Smooth muscle cell (in vitro differentiated cells): ENCODE measurements around the gene NPLOC4. TPM values are rescaled to one million over a fixed set of nuclear protein-coding genes. Genes with fewer than 3 reads are reported as not detected.

Source experiments
- DNase-seq: peaks from one replicate; lab custom pipeline; 2025; ENCODE audit not compliant: unreplicated experiment; lab: John Stamatoyannopoulos, UW
- H2AFZ ChIP-seq: fragments of 200-600 bp; sonication (generic); 2 replicates; pipeline ENCODE4 v1.6.0; 2016; ENCODE audit warnings: antibody characterized with exemption, low read depth, mild to moderate bottlenecking
- H3F3A ChIP-seq: fragments of 200-600 bp; sonication (generic); 2 replicates; pipeline ENCODE4 v1.6.0; 2017; ENCODE audit warnings: antibody characterized with exemption, low read depth
- H3K27ac ChIP-seq: fragments of 200-600 bp; sonication (generic); 2 replicates; pipeline ENCODE4 v1.5.1; 2016; ENCODE audit warnings: low read depth, mild to moderate bottlenecking
- H3K27me3 ChIP-seq: fragments of 200-600 bp; sonication (generic); 2 replicates; pipeline ENCODE4 v1.6.1; 2016; ENCODE audit warnings: low read depth, mild to moderate bottlenecking
- H3K36me3 ChIP-seq: fragments of 200-600 bp; sonication (generic); 2 replicates; pipeline ENCODE4 v1.5.1; 2016; ENCODE audit warnings: low read depth
- H3K4me1 ChIP-seq: fragments of 200-600 bp; sonication (generic); 2 replicates; pipeline ENCODE4 v1.5.1; 2016; ENCODE audit warnings: low read depth
- H3K4me2 ChIP-seq: fragments of 200-600 bp; sonication (generic); 2 replicates; pipeline ENCODE4 v1.6.0; 2016; ENCODE audit warnings: mild to moderate bottlenecking
- H3K4me3 ChIP-seq: fragments of 200-600 bp; sonication (generic); 2 replicates; pipeline ENCODE4 v1.5.1; 2016; ENCODE audit warnings: mild to moderate bottlenecking
- H3K79me2 ChIP-seq: fragments of 200-600 bp; sonication (generic); 2 replicates; pipeline ENCODE4 v1.6.0; 2016; ENCODE audit warnings: low read depth, mild to moderate bottlenecking
- H3K9ac ChIP-seq: fragments of 200-600 bp; sonication (generic); 2 replicates; pipeline ENCODE4 v1.6.0; 2016; ENCODE audit warnings: low read depth
- H3K9me3 ChIP-seq: fragments of 200-600 bp; sonication (generic); replicated peaks from 2 replicates; pipeline ENCODE4 v1.5.1; 2016; ENCODE audit warnings: low read depth
- H4K20me1 ChIP-seq: fragments of 200-600 bp; sonication (generic); 2 replicates; pipeline ENCODE4 v1.6.0; 2016; ENCODE audit warnings: low read depth
- WGBS: methylation state at CpG from one replicate; pipeline ENCODE4 v1.1.7; 2016; ENCODE audit warnings: low lambda C conversion rate; 5-methylcytosine and 5-hydroxymethylcytosine counted together
- polyA plus RNA-seq: library from polyadenylated mRNA; unstranded; fragments of >200 nt; fragmentation: Nextera tagmentation; extraction: Ambion mirVana; gene quantifications from 2 replicates; pipeline ENCODE4 v1.2.1, GENCODE V29; 2016
- total RNA-seq: library from RNA; depleted of rRNA; stranded (reverse); fragments of >200 nt; gene quantifications from 2 replicates; pipeline ENCODE4 v1.2.3, GENCODE V29; 2014
- TF ChIP-seq, protein P1 (sequence below): fragments of 200-600 bp; sonication (generic); IDR thresholded peaks from 2 replicates; pipeline ENCODE4 v1.5.1; 2017; ENCODE audit warnings: borderline replicate concordance, mild to moderate bottlenecking, antibody characterized with exemption; ENCODE audit not compliant: insufficient read depth, poor library complexity, severe bottlenecking

The NPLOC4 gene
- total and polyA plus RNA-seq, 2 experiments from 2014 or later, result 58.1 to 60.9 TPM

DNA sequence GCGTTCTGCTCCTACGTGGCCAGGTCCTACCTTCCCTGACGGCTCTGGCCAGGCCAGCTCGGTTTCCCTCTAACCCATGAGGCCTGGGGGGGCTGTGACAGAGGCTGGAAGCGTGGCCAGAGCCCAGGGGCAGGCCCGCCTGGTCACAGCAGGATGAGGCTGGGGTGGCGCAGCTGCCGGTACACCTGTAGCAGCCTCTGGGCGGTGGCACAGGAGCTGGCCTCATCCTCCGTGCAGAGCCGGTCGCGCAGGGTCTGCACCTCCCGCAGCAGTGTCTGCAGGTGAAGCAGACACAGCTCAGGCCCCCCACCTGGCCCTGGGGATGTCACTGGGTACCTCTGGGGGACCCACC, 96.3 kb downstream of the NPLOC4 start:
- Histone ChIP-seq H3F3A (no peaks in the 10 kb centered on the region), H3K79me2 (no peaks in the 10 kb centered on the region), H4K20me1 (peaks cover 10% of the 10 kb centered on the region), H3K4me2 (no peak overlapping the region), H3K4me1 (peaks cover 9% of the 10 kb centered on the region), H3K27ac (no peak overlapping the region), H3K9me3 (no peaks in the 10 kb centered on the region), H3K36me3 (no peaks in the 10 kb centered on the region), H3K27me3 (peaks cover 11% of the 10 kb centered on the region), H3K9ac (no peak overlapping the region), H3K4me3 (no peak overlapping the region), H2AFZ (no peak overlapping the region)
- TF ChIP-seq, protein P1, sequence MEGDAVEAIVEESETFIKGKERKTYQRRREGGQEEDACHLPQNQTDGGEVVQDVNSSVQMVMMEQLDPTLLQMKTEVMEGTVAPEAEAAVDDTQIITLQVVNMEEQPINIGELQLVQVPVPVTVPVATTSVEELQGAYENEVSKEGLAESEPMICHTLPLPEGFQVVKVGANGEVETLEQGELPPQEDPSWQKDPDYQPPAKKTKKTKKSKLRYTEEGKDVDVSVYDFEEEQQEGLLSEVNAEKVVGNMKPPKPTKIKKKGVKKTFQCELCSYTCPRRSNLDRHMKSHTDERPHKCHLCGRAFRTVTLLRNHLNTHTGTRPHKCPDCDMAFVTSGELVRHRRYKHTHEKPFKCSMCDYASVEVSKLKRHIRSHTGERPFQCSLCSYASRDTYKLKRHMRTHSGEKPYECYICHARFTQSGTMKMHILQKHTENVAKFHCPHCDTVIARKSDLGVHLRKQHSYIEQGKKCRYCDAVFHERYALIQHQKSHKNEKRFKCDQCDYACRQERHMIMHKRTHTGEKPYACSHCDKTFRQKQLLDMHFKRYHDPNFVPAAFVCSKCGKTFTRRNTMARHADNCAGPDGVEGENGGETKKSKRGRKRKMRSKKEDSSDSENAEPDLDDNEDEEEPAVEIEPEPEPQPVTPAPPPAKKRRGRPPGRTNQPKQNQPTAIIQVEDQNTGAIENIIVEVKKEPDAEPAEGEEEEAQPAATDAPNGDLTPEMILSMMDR, result no peak
- WGBS, result 98% methylated on average over 14 of the region's 14 CpGs
- no peak for DNase-seq

DNA sequence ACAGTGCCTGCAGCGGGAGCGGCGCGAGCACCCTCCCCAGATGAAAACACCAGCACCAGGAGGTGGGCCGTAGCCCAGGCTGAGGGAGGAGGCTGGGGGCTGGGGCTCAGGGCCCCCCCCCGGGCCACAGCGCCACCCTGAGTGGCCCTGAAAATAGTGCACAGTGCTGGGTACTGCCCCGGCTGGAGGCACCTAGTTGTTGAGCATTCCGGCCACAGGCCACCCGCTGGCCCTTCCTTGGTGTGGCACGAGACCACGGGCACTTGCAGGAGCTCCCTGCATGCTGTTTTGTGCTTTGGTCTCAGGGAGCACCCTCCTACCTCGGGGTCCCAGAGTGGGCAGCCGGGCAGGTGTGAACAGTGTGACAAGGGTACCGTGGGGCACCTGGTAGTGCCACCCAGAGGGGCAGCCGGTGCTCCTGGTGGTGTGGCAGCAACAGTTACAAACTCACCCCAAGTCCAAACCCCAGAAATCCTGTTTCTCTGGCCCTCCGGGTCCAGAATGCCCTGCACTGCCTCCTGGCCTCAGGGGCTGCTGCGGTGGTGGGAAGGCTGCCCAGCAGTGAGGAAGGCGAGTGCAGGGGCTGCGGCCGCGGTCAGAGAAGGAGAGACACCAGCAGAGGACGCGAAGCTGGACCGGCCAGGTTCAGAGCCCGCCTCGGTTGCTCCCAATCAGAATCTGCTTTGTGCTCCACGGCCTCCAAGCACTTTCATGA, 96.8 kb downstream of the NPLOC4 start:
- Histone ChIP-seq H3F3A (no peaks in the 10 kb centered on the region), H3K9me3 (no peaks in the 10 kb centered on the region), H3K4me2 (no peak overlapping the region), H2AFZ (no peak overlapping the region), H3K27ac (no peak overlapping the region), H3K27me3 (peaks cover 11% of the 10 kb centered on the region), H3K36me3 (no peaks in the 10 kb centered on the region), H3K4me1 (peaks cover 9% of the 10 kb centered on the region), H3K79me2 (no peaks in the 10 kb centered on the region), H3K4me3 (no peak overlapping the region), H4K20me1 (peaks cover 10% of the 10 kb centered on the region), H3K9ac (no peak overlapping the region)
- WGBS, result 96% methylated on average over 28 of the region's 28 CpGs
- TF ChIP-seq, protein P1, result no peak
- DNase-seq, result no peak

DNA sequence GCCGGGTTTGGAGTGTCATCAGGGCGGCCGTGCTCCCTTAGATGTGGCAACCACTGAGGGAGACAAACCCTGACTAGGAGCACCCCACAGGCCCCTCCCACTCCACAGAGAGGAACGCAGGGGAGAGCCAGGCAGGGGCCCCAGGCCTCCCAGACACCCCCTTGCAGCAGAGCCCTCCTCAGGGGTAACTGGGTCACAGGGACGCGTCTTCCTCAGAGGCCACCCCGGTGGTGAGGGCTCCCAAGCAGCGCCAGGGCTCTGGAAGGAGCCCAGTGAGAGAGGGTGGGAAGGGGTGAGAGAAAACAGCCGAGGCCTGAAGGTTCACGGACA, 97.4 kb downstream of the NPLOC4 start:
- H3K9me3 ChIP-seq, result no peaks in the 10 kb centered on the region
- H3F3A ChIP-seq, result no peaks in the 10 kb centered on the region
- peaks cover 10% of the 10 kb centered on the region for H4K20me1 ChIP-seq
- no peak overlapping the region for H3K4me2 ChIP-seq
- no peak overlapping the region for H2AFZ ChIP-seq
- peaks cover 11% of the 10 kb centered on the region for H3K27me3 ChIP-seq
- no peak overlapping the region for H3K9ac ChIP-seq
- H3K36me3 ChIP-seq, result no peaks in the 10 kb centered on the region
- DNase-seq, result no peak
- no peak overlapping the region for H3K27ac ChIP-seq
- H3K4me1 ChIP-seq, result peaks cover 9% of the 10 kb centered on the region
- TF ChIP-seq, protein P1, result no peak
- 85% methylated on average over 10 of the region's 10 CpGs for WGBS
- no peak overlapping the region for H3K4me3 ChIP-seq
- H3K79me2 ChIP-seq, result no peaks in the 10 kb centered on the region
